CD14-positive monocyte (primary cell): ENCODE data around the gene TRIM65. TPM values are rescaled to one million over a fixed set of nuclear protein-coding genes. Genes with fewer than 3 reads are reported as not detected.
"Not testable (repeated sequence)": the region's sequence is repeated elsewhere in the genome, so short reads cannot be mapped to it uniquely, and the experiment has no call there.

Experiments used
- DNase-seq, 3 donors: peaks; one replicate each; pipeline ENCODE4 v3.0.0-alpha.2; 2011 to 2022
- H2AFZ ChIP-seq: 2 replicates; pipeline ENCODE4 v1.6.0; 2012; ENCODE audit warnings: mild to moderate bottlenecking, low read depth, low read length, inconsistent platforms; ENCODE audit not compliant: insufficient read depth, poor library complexity, severe bottlenecking
- H3K27ac ChIP-seq, 2 donors: 1 replicate in 1 of 2; 2 replicates in 1 of 2; pipeline ENCODE4 v1.5.1; 2012 to 2013; ENCODE audit warnings: low read length in 2 of 2, control low read depth in 1 of 2, inconsistent platforms in 1 of 2, low read depth in 1 of 2, mild to moderate bottlenecking in 1 of 2
- H3K27me3 ChIP-seq, 2 donors: one replicate each; pipeline versions ENCODE4 v1.6.0 to v1.6.1; 2011 to 2013; ENCODE audit warnings: low read length in 2 of 2; ENCODE audit not compliant: control insufficient read depth in 2 of 2, insufficient read depth in 2 of 2
- H3K36me3 ChIP-seq, 2 donors: replicated peaks in 1 of 2; 1 replicate in 1 of 2; 2 replicates in 1 of 2; pipeline versions ENCODE4 v1.5.1 to v1.6.1; 2012 to 2013; ENCODE audit warnings: low read length in 2 of 2, control low read depth in 1 of 2, inconsistent platforms in 1 of 2, mild to moderate bottlenecking in 1 of 2; ENCODE audit not compliant: insufficient read depth in 2 of 2, control insufficient read depth in 1 of 2
- H3K4me1 ChIP-seq, 2 donors: 1 replicate in 1 of 2; 2 replicates in 1 of 2; pipeline versions ENCODE4 v1.5.1 to v1.6.1; 2012 to 2013; ENCODE audit warnings: low read length in 2 of 2, control low read depth in 1 of 2, inconsistent platforms in 1 of 2, mild to moderate bottlenecking in 1 of 2, moderate library complexity in 1 of 2; ENCODE audit not compliant: insufficient read depth in 2 of 2, control insufficient read depth in 1 of 2
- H3K4me2 ChIP-seq: replicated peaks from 2 replicates; pipeline ENCODE3; 2012; ENCODE audit warnings: low read length, moderate library complexity, mild to moderate bottlenecking; ENCODE audit not compliant: poor library complexity, severe bottlenecking; ENCODE audit errors: extremely low read depth
- H3K4me3 ChIP-seq, 3 experiments: fragments of 200-600 bp in 1 of 3; sonication (generic) in 1 of 3; replicated peaks in 1 of 3; 1 replicate in 2 of 3; 2 replicates in 1 of 3; pipeline ENCODE4 v1.5.1; 2011 to 2013; ENCODE audit warnings: low read length in 3 of 3, mild to moderate bottlenecking in 3 of 3, control low read depth in 2 of 3, low read depth in 2 of 3, inconsistent platforms in 1 of 3, moderate library complexity in 1 of 3
- H3K79me2 ChIP-seq: 2 replicates; pipeline ENCODE4 v1.6.0; 2012; ENCODE audit warnings: mild to moderate bottlenecking, control low read depth, inconsistent platforms, low read length, moderate library complexity; ENCODE audit not compliant: insufficient read depth
- H3K9ac ChIP-seq: 2 replicates; pipeline ENCODE4 v1.6.0; 2017; ENCODE audit warnings: low read length, mild to moderate bottlenecking; ENCODE audit not compliant: insufficient read depth, poor library complexity, severe bottlenecking
- H3K9me3 ChIP-seq, 2 donors: replicated peaks in 1 of 2; 1 replicate in 1 of 2; 2 replicates in 1 of 2; pipeline versions ENCODE4 v1.5.1 to v1.6.1; 2012 to 2013; ENCODE audit warnings: low read length in 2 of 2, control low read depth in 1 of 2; ENCODE audit not compliant: control insufficient read depth in 1 of 2, insufficient read depth in 1 of 2
- H4K20me1 ChIP-seq: 2 replicates; pipeline ENCODE4 v1.6.0; 2012; ENCODE audit warnings: mild to moderate bottlenecking, low read length, control low read depth, moderate library complexity; ENCODE audit not compliant: insufficient read depth
- H3K27ac Mint-ChIP-seq, 7 donors: one replicate each; pipeline ENCODE4 v1.8.0; 2020; ENCODE audit warnings: mild to moderate bottlenecking in 7 of 7, mixed read lengths in 7 of 7, moderate library complexity in 6 of 7, inconsistent platforms in 2 of 7
- H3K27me3 Mint-ChIP-seq, 3 donors: one replicate each; pipeline ENCODE4 v1.8.0; 2021 to 2022; ENCODE audit warnings: low read depth in 3 of 3, mild to moderate bottlenecking in 3 of 3, mixed read lengths in 3 of 3, moderate library complexity in 3 of 3, inconsistent platforms in 1 of 3
- H3K36me3 Mint-ChIP-seq, 2 donors: one replicate each; pipeline ENCODE4 v1.8.0; 2020; ENCODE audit warnings: mixed read lengths in 2 of 2, inconsistent platforms in 1 of 2, mild to moderate bottlenecking in 1 of 2
- H3K4me1 Mint-ChIP-seq: one replicate; pipeline ENCODE4 v1.8.0; 2020; ENCODE audit warnings: mild to moderate bottlenecking, mixed read lengths
- H3K4me3 Mint-ChIP-seq, 2 donors: one replicate each; pipeline ENCODE4 v1.8.0; 2020; ENCODE audit warnings: mild to moderate bottlenecking in 2 of 2, mixed read lengths in 2 of 2, moderate library complexity in 1 of 2
- H3K9me3 Mint-ChIP-seq, 7 donors: one replicate each; pipeline ENCODE4 v1.8.0; 2020 to 2022; ENCODE audit warnings: mixed read lengths in 7 of 7, mild to moderate bottlenecking in 6 of 7, moderate library complexity in 6 of 7, inconsistent platforms in 2 of 7
- WGBS: methylation state at CpG from one replicate; pipeline ENCODE4 v1.1.5; 2013; ENCODE audit warnings: missing lambda C conversion rate; ENCODE audit not compliant: insufficient coverage; 5-methylcytosine and 5-hydroxymethylcytosine counted together
- intact Hi-C, 2 donors: fragments of 100-400 bp; cut with micrococcal nuclease; formaldehyde crosslinking; loops; one replicate each; pipeline versions ENCODE4 v1.15.0 to v1.15.1; 2023
- polyA plus RNA-seq, 3 donors: library from polyadenylated mRNA; depleted of rRNA in 1 of 3; unstranded in 2 of 3; stranded (reverse) in 1 of 3; fragments of 300-500 nt in 2 of 3; fragments of >200 nt in 1 of 3; fragmentation: Illumina TruSeq in 2 of 3; gene quantifications; 1 replicate in 2 of 3; 2 replicates in 1 of 3; pipeline ENCODE4 v1.2.3, GENCODE V29; 2012 to 2021
- TF ChIP-seq, protein P1 (sequence below): fragments of 200-600 bp; IDR thresholded peaks from one replicate; pipeline ENCODE4 v1.8.0; 2022; ENCODE audit warnings: antibody characterized with exemption, mild to moderate bottlenecking

The TRIM65 gene
- polyA plus RNA-seq, 3 donors: 5.6 to 10.4 (median 5.9) TPM

GRCh38 chr17:75864887-75865286, 31.9 kb downstream of the TRIM65 start:
- 94% methylated on average over 2 of the region's 4 CpGs for WGBS
- H3K9me3 Mint-ChIP-seq, intact Hi-C loops, H3K27me3 ChIP-seq, H3K36me3 Mint-ChIP-seq, H3K36me3 ChIP-seq, H3K9me3 ChIP-seq, H4K20me1 ChIP-seq, H3K79me2 ChIP-seq, H3K4me3 Mint-ChIP-seq, H3K27me3 Mint-ChIP-seq, H3K9ac ChIP-seq, H3K4me2 ChIP-seq, DNase-seq, H3K4me3 ChIP-seq: not testable (repeated sequence)
- peak overlapping the region in 1 of 2 donors; percentile 31 for H3K27ac ChIP-seq
- H3K27ac Mint-ChIP-seq: peak overlapping the region in 1 of 7 donors; percentile 18
- peaks cover 9 to 19% of the 10 kb centered on the region in 2 donors for H3K4me1 ChIP-seq
- peaks cover 14% of the 10 kb centered on the region for H3K4me1 Mint-ChIP-seq
- peak overlapping the region; percentile 56 for H2AFZ ChIP-seq

- peak overlapping the region in 4 of 7 donors; percentile 41 to 81 (median 74) for H3K27ac Mint-ChIP-seq
- peaks cover 0 to 1% (median 0%) of the 10 kb centered on the region in 7 donors for H3K9me3 Mint-ChIP-seq
- H3K9me3 ChIP-seq: no peaks in the 10 kb centered on the region
- no peak overlapping the region for H3K9ac ChIP-seq
- peak overlapping the region in 1 of 3 experiments; percentile 17 for H3K4me3 ChIP-seq
- H3K79me2 ChIP-seq: no peaks in the 10 kb centered on the region
- H3K4me3 Mint-ChIP-seq: no peak overlapping the region
- intact Hi-C loops: no loop called here
- peaks cover 15% of the 10 kb centered on the region for H3K4me1 Mint-ChIP-seq
- DNase-seq: peak in 2 of 3 donors; percentile 38 to 41
- peaks cover 0 to 3% (median 0%) of the 10 kb centered on the region in 3 donors for H3K27me3 Mint-ChIP-seq
- peak overlapping the region; percentile 56 for H2AFZ ChIP-seq
- H4K20me1 ChIP-seq: no peaks in the 10 kb centered on the region
- H3K36me3 Mint-ChIP-seq: no peaks in the 10 kb centered on the region
- WGBS: 2% methylated on average over 4 of the region's 8 CpGs
- no peaks in the 10 kb centered on the region for H3K36me3 ChIP-seq
- no peaks in the 10 kb centered on the region for H3K27me3 ChIP-seq
- H3K4me2 ChIP-seq: peak overlapping the region; percentile 22
- peak overlapping the region in 1 of 2 donors; percentile 31 for H3K27ac ChIP-seq
- peaks cover 14 to 23% of the 10 kb centered on the region in 2 donors for H3K4me1 ChIP-seq
- TF ChIP-seq, protein P1, sequence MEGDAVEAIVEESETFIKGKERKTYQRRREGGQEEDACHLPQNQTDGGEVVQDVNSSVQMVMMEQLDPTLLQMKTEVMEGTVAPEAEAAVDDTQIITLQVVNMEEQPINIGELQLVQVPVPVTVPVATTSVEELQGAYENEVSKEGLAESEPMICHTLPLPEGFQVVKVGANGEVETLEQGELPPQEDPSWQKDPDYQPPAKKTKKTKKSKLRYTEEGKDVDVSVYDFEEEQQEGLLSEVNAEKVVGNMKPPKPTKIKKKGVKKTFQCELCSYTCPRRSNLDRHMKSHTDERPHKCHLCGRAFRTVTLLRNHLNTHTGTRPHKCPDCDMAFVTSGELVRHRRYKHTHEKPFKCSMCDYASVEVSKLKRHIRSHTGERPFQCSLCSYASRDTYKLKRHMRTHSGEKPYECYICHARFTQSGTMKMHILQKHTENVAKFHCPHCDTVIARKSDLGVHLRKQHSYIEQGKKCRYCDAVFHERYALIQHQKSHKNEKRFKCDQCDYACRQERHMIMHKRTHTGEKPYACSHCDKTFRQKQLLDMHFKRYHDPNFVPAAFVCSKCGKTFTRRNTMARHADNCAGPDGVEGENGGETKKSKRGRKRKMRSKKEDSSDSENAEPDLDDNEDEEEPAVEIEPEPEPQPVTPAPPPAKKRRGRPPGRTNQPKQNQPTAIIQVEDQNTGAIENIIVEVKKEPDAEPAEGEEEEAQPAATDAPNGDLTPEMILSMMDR: no peak
Measured at GRCh38 chr17:75864448-75864871, 32.3 kb downstream of the TRIM65 start.
